G401 (cell line): ENCODE results near the gene CLDN11. TPM values are rescaled to one million over a fixed set of nuclear protein-coding genes. Genes with fewer than 3 reads are reported as not detected.

Experiments
- DNase-seq: peaks from one replicate; pipeline ENCODE4 v3.0.0-alpha.2; 2015; ENCODE audit warnings: low spot score
- in situ Hi-C: cut with HindIII; loops from 2 replicates; pipeline ENCODE4 v1.10.0; 2016; ENCODE audit warnings: low sequenced_read_pairs, mixed read lengths
- total RNA-seq: library from RNA; depleted of rRNA; stranded (reverse); fragments of >200 nt; shearing (Covaris generic); gene quantifications from 2 replicates; pipeline ENCODE4 v1.2.3, GENCODE V29; 2014

Gene CLDN11
- total RNA-seq, 1 experiment from 2014 or later: 3.3 TPM

DNA sequence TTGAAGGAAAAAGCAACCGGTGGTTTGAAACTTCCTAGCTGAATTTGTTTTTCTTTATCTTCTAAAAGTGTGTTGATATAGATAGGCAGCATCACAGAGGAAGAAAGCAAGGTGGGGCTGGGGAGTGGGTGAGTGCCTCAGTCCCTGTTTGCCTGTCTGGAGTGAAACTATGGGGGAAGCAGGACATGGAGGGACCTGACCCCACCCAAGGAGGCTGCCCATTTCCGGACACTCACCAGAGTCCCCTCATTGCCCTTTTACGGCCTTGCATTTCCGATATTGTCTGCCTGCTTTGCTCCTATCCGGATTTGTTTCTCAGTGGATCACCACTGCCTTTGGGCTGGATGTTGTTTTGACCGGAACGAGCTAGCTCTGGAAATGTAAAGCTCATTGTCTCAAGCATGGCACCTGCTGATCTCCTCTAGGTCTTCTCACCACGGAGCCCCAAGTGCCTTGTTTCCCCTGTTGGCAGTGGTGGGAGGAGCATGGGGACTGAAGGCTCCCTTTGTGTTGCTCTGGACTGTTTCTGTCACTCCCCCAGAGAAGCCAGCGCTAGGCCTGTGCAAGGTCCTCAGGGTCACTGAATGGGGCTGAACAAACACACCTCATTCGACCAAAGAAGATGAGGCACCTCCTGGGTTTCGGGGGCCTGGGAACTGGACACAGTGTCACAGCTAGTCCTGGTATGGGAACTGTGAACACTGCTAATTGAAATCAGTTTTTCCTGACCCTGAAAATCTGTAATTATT is 7.0 kb downstream of the CLDN11 start:
- in situ Hi-C loops: no loop called here
- DNase-seq: no peak

DNA sequence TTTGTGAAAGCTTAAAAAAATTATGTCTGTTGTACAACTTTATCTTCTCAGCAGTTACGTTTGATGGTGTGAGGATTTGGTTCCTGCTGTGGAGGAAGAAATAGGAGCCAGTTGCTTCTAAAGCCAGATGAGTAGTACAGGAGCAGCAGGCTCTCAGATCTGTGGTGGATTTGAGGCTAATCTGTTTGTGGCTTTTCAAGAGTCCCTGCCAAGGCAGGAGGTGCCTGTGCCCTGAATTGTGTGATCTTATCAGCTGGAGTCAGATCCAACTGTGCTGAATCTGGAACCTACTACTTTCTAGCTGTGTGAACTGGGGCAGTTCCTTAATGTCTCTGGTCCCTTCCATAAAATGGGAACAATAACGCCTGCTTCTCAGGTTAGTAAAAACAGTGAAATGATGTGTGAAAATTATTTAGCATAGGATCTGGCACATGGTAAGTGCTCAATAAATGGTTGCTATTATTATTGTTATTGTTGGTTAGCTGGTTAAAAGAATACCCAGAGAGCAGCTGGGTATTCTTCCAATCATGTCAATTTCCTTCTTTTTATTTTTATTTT is 7.7 kb downstream of the CLDN11 start:
- in situ Hi-C loops: no loop called here
- no peak for DNase-seq

DNA sequence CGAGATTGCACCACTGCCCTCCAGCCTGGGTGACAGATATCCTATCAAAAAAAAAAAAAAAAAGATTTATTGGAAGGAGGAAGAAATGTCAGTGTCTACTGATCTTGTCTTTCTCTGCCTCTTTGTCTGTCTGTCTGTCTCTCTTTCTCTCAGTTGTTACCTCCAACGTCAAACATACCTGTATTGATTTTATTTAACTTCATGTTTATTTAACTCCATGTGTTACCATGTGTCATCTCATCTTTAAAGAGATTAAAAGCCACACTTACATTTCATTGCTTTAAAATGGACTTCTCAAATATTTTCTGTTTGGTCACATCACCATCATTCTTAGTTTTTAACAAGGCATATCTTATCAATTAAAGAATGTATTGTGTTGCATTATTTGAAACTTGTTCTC is 9.4 kb downstream of the CLDN11 start:
- no peak for DNase-seq
- in situ Hi-C loops: no loop called here

DNA sequence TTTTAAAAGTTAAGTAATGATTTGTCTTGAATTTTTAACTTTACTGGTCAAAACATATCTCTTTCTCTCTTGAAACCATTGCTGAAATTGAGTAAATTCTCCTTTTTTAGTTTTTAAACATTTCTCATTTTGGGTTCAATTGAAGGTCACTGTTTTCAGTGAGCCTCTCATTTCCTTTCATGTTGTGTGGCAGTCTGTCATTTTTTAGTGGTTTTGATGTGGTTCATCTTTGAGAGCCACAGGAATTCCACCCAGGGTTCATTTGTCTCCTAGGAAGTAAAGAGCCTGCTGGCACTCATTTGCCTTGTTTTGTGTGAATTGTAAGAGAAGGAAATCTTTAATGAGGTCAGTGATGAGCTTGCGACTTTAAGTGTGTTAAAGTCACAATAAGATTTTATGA is 10.4 kb downstream of the CLDN11 start:
- no peak for DNase-seq
- in situ Hi-C loops: no loop called here

DNA sequence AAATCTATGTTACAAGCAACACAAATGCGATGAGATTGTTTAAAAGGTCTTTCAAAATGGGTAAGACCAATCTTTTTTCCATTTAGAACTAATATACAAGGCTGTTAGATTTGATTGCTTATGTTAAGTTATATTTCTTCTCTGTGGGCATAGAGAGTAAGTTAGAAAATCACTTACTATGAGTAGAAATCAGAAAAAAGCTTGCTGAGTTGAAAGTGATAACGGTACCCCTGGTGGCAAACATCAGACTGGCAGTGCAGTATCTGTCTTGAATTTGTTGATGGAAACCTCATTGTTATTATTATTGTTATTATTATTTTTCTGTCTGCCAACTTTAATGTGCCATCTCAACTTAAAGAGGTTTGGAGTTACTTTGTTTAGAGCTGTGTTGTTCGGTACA is 12.4 kb downstream of the CLDN11 start:
- no peak for DNase-seq
- in situ Hi-C loops: no loop called here

DNA sequence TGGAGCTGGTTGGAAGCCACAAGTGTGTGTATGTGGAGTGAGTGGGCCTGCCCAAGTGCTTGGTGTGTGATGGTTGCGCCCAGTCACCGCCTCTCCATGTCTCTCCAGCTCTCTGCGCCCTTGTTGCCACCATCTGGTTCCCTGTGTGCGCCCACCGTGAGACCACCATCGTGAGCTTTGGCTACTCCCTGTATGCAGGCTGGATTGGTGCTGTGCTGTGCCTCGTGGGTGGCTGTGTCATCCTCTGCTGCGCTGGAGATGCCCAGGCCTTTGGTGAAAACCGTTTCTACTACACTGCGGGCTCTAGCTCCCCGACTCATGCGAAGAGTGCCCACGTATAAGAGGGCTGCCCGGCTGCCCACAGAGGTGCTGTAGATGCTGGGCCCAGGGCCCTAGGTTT is 13.7 kb downstream of the CLDN11 start:
- in situ Hi-C loops: no loop called here
- DNase-seq: no peak

DNA sequence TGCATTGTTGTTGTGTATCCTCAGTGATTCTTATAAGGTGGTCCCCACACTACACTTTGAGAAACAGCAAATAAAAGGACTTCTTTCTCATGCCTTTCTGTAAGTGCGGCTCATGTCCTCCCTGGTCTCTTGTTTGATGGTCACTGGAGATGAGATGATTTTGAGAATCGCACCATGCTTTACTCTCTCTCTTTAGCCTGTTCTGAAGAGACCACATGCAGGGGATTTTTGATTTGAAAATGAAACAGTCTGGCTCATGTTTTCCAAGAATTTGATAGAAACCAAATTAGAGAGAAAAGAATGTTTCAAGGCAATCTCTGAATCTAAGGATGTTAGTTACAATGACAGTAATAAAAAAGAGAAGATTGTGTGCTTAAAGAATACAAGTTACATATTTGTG is 18.0 kb downstream of the CLDN11 start:
- in situ Hi-C loops: no loop called here
- DNase-seq: no peak

DNA sequence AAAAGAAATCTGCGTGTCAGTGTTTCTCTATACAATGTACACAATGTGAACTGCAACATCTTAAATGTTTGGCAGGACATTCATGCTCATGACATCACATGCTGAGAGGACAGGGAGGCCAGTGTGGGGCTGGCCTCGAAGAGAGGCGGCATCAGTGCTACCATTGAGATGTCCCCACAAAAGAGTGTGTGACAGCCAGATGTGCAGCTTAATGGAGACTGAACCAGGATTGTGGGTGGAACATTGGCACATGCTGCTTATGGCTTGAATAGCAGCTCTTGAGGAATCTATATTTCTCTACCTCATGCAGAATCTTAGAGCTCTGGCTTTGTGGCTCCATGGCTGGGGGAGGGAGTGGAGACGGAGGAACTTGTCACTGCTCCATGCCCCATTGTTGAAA is 18.5 kb downstream of the CLDN11 start:
- in situ Hi-C loops: no loop called here
- no peak for DNase-seq

DNA sequence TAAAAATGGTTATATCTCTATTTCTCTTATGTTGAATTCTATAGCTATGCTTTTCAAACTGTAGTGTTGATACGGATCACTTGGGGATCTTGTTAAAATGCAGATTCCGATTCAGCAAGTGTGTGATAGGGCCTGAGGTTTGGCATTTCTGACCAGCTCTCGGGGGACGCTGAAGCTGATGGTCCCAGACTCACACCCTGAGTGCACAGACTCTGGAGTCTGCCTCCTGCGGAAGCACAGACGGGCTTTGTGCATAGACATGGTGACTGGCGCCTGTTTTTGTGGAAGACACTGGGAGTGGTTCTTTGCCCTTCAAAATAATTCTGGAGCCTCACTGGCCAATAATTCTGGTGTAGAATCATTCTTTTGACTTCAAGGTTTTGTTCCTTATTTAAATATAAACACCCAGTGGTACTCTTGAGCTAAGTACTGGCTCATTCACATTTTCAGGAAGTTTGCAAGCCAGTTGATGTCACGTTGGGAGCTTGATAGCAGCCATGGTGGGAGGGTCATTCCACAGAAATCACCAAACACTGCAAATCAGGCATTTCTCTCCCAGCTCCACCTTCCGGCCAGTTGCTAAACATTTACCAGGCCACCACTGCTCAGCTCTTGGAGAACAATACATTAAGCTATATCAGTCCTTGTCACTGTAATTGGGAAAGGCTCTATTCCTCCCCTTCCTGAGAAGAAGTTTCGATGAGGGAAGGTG is 19.2 kb downstream of the CLDN11 start:
- in situ Hi-C loops: no loop called here
- no peak for DNase-seq

DNA sequence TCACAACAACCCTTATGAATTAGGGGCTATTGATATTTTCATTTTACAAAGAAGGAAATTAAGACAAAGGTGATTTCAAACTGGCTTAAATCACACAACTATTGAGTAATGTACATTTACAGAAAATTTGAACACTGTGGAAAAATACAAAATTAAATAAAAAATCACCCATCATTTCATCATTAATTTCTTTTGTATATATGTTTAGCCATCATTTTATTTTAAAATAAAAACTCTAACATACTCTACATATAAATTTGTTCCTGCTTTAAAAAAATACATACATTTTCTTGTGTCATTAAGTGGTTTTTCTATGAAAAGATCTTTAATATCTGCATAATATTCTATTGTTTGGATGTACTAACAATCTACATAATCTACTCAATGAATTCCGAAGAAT is 20.2 kb downstream of the CLDN11 start:
- no peak for DNase-seq
- in situ Hi-C loops: no loop called here

DNA sequence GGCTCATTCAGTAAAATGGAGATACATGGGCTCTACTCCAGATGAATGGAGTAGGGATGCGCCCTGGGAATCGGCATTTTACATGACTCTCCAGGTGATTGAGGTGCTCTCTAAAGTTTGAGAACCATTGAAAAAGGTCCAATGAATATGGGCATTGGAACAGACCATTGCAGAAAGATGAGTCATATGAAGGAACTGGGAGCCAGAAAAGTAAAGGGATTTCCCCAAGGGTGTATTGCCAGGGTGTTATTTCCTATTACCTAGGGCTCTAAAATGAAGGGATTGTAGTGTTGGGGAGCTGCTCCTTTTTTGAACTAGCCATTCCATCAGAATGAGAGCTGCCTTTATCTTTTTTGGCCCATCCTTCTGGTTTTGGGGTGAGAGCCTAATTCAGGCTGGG is 21.7 kb downstream of the CLDN11 start:
- in situ Hi-C loops: no loop called here
- DNase-seq: no peak

DNA sequence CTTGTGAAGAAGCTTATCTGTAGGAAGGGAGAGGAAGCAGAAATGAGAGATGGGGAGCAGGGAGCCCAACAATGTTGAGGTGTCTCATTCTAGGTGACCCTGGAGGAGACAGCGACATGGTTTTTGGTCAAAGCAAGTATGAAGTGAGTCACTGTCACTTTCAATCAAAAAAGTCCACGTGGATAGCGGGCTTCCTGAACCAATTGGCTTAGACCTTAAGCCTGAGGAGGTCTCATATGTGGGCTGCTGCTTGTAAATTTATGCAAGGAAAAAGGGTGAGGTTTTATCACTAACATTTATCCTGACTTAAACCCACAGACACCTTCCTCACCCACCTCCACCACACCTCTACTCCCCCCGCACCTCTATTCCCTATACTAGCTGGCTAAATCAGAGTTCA is 22.7 kb downstream of the CLDN11 start:
- in situ Hi-C loops: no loop called here
- no peak for DNase-seq

DNA sequence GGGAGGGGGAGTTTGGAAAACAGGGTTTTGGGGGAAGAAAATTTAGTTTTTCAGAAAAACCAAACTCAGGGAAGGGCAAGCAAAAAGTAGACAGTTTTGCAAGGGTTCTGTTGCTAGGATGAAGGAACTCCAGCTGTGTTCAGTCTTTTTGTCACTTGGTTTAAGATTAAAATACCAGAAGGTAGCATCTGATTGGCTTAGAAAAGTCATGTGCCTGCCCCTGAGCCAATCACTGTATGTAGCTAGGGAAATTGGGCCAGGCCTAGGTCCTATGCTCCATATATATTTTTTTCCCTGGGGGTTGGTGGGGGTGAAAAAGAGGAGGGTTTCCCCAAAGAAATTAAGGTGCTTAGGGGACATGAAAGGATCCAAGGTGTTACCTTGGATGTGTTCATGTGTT is 24.3 kb downstream of the CLDN11 start:
- DNase-seq: no peak
- in situ Hi-C loops: no loop called here

DNA sequence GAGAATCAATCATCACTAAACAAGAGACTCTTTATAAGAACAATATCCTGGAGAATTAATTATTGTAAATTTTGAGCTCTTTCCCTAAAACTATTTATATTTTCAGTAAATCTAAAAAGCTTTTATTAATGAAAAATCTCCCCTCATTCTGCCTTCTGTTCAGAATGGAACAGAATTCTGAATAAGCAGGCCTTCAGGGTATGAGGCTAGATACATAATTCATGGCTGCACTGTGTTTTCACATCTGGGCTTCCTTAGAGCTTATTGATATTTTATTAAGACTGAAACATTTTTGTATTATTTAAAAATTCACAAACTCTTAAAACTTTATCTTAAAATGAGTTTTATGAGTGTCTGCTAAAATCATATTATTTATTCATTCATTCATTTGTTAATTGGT is 24.8 kb downstream of the CLDN11 start:
- in situ Hi-C loops: no loop called here

DNA sequence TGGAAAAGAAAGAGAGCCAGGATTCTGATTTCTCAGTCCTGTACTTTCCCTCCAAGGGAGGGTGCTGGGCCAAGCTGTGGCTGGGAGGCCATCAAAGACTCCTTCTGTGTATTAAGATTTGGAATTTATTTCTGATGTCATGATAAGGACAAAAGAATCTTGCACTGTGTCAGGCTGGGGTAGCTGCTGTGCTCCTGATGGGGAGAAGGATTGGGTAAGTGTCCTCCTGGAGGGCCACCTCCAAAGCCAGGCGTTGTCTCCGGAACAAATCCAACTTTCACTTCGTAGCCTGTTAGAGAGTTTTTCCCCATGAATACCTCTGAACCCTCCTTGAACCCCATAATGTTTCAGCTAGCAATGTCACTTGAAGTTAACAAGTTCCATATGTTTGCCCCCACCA is 29.9 kb downstream of the CLDN11 start:
- in situ Hi-C loops: no loop called here
- DNase-seq: no peak

More for the DNA sequence above, 24.8 kb downstream of the CLDN11 start:
- DNase-seq: no peak

DNA sequence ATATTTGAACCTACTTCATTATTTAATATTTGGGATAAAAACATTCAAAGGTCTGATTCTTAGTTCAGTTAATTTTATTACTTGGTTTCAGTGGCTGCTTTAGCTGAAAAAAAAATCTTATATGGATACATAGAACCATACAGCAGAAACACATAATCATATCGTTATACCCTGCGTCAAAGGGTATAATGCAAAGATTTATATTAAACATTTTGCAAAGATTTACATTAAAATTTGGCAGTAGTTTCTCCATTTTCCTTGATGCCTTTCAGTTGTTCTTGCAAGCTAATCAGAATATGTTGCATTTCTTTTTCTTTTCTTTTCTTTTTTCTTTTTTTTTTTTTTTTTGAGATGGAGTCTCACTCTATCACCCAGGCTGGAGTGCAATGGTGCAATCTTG is 31.4 kb downstream of the CLDN11 start:
- DNase-seq: no peak
- in situ Hi-C loops: no loop called here

DNA sequence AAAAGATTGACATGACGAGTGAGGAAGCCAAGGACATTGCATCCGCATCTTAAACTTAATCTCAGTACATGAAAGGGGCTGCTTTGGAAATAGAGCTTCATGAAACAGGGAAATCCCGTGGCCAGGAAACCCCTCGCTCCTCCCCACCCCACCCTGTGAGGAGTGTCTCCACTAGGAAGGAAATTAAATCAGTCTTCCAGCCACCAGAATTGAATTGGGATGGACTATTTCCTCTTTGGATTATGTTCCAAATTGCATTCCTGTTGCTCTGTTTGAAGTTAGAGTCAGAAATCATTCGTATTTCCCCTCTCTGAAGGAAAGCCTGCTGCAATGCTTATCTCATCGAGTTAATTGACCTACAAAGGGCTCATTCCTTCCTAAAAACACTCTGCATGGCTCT is 35.8 kb downstream of the CLDN11 start:
- no peak for DNase-seq
- in situ Hi-C loops: no loop called here

DNA sequence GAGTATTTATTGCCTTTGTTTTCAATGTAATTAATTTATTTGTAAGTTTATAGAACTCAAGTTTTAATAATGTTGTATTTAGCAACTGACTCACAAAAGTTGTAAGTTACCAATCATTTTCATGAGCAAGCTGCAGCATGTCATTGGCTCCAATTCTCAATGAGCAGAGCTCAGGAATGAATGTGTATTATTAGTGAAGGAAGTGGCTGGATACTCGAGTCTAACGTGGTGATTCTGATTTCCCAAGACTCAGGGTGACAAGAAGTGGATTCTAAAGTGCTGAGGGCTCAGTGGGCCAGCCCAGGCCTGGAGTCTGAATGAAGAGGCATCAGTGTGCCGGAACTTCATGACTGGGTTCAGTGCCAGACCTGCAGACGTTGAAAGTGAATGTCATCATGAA is 39.6 kb downstream of the CLDN11 start:
- in situ Hi-C loops: no loop called here
- DNase-seq: no peak

DNA sequence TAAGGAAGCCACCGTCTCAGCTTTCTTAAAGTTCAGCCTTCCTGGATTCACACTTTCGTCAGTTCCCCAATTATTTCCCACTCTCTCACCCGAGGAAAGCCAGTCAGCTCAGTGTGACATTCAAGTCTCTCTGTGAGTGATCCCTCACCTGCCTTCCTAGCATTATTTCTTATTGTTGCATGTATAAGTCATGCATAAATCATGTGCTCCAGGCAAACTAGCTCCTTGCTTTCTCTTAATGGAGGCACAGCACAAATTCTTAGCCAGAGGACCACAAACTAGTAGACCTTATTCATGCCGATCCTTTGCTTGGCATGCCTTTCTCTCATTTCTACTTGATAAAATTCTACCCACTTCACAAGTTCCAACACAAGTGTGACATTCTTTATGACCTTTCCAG is 44.3 kb downstream of the CLDN11 start:
- in situ Hi-C loops: no loop called here

DNA sequence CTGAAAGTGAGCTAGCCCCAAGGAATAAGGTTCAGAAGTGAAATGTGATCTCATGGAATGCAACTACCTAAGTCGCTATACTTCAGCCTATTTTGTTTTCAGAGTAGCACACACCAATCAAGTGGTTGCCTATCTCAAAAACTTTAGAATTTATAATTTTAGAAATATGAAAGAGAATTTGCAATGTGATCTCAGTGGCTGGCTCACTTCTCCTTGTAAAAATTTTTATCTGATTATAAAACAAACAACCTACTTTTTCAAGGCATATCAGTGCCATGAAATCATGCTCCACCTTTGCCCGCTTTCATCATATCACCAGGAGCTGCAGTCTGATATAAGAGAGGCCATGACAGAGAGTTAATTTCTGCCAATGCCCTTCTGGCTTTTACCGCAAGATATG is 47.3 kb downstream of the CLDN11 start:
- in situ Hi-C loops: no loop called here
- no peak for DNase-seq

More for the DNA sequence above, 44.3 kb downstream of the CLDN11 start:
- DNase-seq: no peak

DNA sequence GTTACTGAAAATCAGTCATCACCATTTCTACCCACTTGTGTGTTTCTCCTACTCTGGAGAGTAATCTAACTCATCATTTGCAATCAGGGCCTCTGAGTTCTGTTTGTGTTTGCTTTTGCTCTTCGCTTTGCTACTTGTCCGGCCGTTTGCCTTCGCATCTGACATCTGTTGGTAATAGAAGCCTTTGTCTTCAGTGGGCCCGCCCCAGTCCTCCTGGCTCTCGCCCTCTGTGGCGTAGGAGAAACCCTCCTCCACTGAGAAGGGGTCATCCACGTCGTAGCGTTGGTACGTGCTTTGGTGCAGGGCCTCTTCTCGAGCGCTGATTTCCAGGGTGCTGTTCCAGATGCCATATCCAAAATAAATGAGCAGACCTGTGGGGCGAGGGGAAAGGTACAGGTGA is 48.3 kb downstream of the CLDN11 start:
- no peak for DNase-seq
- in situ Hi-C loops: no loop called here
